GM13976 (cell line): ENCODE results near the gene BMP10.

Experiments
- DNase-seq: peaks from one replicate; pipeline ENCODE4 v3.0.0; 2012; ENCODE audit warnings: low spot score
- CTCF ChIP-seq: IDR thresholded peaks from 2 replicates; pipeline ENCODE4 v1.5.1; 2012; ENCODE audit warnings: borderline replicate concordance, mild to moderate bottlenecking; ENCODE audit not compliant: insufficient read depth; ENCODE audit errors: extremely low read depth, missing control alignments, control extremely low read depth
- in situ Hi-C: fragments of 300-500 bp; cut with MboI; formaldehyde crosslinking; loops from one replicate; pipeline ENCODE4 v1.12.0; 2022; ENCODE audit warnings: low sequenced_read_pairs, mixed read lengths, inconsistent platforms; ENCODE audit not compliant: unreplicated experiment

Gene BMP10

GRCh38 chr2:68833162-68833561, 38.0 kb downstream of the BMP10 start:
- no peak for DNase-seq
- no peak for TF ChIP-seq CTCF
- in situ Hi-C loops = no loop called here

- no peak for TF ChIP-seq CTCF
- peak; percentile 71 for DNase-seq
- in situ Hi-C loops = no loop called here
Measured at GRCh38 chr2:68832233-68832869, 38.8 kb downstream of the BMP10 start.

- DNase-seq = no peak
- in situ Hi-C loops = no loop called here
Measured at GRCh38 chr2:68831686-68832232, 39.4 kb downstream of the BMP10 start.

GRCh38 chr2:68829749-68830148, 41.4 kb downstream of the BMP10 start:
- DNase-seq = no peak
- in situ Hi-C loops = no loop called here
- no peak for TF ChIP-seq CTCF

More at GRCh38 chr2:68831686-68832232, 39.4 kb downstream of the BMP10 start:
- no peak for TF ChIP-seq CTCF

DNA sequence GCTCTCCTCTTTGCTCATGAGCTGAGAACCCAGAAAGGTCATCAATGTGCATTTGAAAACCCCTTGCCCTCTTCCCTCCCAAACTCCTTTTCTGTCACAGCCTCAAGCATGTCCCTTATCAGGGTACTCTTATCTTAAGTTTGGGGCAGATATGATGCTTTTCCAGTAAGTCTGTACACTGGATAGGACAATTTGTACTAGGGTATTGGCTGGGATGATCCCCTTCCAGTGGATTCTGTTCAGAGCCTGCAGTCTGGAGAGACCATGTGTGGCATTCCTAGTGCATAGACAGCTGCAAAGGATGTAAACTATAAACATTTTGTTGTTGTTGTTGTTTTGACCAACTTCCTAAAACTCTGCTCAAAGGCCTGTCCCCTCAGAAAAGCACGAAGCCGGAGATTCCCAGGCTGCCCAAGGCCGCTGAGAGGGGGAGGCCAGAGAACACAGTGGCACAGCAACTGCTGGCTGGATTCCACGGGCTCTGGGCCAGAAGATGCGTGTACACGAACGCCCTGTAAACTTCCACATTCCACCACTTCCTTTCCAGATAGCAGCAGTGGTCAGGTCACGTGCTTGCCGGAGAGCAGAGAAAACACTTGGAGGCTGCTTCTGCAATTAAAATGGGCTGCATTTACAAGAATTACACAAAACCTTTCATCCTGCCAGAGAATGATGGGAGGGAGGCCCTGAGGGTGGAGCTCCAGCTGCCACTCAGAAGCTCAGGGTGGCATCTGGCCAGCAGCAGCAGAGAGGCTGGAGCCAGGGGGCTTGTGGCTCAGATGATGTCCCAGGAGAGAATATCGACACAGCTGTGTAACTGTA, 42.1 kb downstream of the BMP10 start:
- in situ Hi-C loops = no loop called here
- DNase-seq = no peak
- TF ChIP-seq CTCF = no peak

DNA sequence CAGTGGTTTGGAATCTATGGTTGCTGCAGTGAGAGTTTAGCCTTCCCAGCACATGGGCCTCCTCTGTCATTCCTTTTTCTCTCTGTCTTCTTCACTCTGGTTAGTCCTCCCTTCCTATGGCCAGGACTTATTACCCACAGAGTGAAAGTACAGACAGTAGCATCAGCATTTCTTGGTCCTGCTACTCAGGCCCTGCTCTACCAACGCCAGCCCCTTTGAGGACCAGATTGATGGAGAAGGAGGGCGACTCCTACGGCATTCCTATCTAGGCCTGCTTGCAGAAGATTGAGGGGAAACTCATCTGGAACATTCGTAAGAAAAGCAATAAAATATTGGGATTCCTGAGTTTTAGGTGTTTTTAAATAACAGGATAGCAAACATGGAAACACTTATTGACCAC, 43.5 kb downstream of the BMP10 start:
- TF ChIP-seq CTCF = no peak
- DNase-seq = no peak
- in situ Hi-C loops = no loop called here
